NCI-H1694 (cell line): ENCODE measurements around the gene S100A8.

Experiments
- DNase-seq: peaks from one replicate; lab custom pipeline; 2025; lab: John Stamatoyannopoulos, UW

The S100A8 gene

DNA sequence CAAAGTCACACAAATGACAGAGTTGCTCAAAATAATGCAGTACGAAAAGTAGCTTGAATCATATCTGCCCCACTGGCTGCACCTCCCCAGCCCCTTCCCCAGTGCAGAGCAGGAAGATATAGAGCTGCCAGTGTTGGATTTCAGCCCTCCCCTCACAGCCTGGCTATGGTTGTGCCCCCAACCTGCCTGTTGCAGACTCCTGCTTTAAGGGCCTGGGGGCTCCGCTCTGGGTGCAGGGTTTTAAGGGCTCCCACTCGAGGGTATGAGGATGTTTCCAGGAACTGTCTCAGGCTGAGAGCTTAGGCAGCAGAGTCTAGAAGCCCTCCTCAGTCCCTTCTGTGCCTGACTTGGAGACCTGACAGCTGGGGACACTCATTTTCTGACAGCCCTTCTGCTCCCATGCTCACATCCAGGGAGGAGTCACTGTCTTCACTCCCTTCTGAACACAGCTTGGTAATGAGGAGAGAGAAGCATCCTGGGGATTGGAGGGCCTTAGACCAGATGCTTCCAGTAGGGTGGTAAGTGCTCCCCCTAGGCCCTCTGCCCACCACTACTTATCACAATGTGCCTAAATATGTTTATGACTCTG is 28.6 kb downstream of the S100A8 start:
- peak; percentile 83 for DNase-seq

DNA sequence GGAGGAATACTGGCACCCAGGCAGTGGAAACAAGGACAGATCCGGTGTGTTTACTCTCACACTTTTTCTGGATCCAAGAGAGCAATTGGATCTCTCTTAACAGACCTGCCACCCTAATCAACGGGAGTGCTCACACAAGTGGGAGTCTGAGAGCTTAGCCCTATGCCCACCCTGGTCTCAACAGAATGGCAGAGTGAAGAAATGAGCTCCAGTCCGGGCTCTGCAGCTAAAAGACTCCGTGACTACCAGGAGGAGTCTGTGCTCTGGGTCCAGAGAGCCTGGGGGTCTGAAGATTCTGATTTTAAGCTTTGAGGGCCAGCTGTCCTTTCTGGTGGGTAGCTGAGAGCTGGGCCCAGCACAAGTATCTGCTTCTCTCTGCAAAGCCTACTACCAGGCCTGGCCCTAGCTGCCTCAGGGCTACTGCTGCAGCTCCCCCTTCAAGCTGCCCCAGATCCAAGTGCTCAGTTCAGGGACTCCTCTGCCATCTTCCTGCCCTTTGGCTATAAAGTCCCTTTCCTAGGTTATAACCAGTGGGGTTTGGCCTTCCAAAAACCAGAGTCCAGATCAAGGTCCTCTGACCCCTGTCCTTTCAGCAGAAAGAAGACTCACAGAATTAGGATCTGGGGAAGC is 29.3 kb downstream of the S100A8 start:
- no peak for DNase-seq

DNA sequence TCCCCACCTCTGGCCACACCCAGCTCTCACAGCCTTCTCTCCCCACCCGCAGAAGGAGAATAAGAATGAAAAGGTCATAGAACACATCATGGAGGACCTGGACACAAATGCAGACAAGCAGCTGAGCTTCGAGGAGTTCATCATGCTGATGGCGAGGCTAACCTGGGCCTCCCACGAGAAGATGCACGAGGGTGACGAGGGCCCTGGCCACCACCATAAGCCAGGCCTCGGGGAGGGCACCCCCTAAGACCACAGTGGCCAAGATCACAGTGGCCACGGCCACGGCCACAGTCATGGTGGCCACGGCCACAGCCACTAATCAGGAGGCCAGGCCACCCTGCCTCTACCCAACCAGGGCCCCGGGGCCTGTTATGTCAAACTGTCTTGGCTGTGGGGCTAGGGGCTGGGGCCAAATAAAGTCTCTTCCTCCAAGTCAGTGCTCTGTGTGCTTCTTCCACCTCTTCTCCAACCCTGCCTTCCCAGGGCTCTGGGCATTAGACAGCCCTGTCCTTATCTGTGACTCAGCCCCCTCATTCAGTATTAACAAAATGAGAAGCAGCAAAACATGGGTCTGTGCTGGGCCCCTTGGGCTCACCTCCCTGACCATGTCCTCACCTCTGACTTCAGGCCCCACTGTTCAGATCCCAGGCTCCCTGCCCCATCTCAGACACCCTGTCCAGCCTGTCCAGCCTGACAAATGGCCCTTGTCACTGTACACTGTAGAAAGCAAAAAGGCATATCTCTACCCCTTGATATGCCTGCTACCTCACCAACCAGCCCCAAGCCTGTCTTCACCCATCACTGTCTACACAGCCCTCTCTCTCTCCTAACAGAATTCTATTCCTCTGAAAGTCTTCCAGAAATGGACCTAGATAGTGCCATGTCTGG is 30.0 kb downstream of the S100A8 start:
- DNase-seq = no peak

DNA sequence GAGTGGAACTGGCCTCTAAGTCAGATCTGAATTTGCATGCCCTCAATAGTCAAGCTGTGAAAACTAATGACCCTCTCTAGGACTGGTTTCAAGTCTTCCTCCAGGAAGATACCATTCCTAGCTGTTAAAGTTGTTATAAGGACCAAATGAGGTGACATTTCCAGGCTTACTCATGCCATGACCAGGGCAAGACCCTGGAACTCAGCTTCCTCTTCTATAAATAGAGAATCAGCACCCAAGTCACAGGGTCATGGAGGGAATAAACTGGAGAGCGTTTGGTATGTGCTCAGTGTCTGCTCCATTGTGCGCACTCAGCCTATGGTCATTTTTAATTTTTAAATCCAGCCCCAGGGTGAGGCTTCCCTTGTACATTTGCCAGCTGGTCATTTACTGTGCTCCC is 30.7 kb downstream of the S100A8 start:
- no peak for DNase-seq

DNA sequence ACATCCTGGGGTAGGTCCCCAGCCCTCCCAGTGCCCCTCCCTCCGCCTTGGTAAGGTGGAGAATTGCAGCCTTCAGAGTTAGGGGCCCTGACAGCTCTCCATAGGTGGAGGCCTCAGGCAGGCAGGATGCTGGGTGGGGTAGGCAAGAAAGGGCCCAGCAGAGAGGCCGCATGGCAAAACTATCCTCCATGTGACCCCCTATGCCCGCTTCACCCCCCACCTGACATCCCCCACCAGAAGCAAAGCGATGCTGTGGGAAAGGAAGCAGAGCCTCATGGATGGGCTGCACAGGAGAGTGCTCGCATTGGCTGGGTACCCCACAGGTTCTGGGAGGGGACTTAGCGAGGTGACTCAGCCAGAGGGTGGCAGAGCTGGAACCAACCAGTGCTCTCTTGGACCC is 31.6 kb downstream of the S100A8 start:
- no peak for DNase-seq

DNA sequence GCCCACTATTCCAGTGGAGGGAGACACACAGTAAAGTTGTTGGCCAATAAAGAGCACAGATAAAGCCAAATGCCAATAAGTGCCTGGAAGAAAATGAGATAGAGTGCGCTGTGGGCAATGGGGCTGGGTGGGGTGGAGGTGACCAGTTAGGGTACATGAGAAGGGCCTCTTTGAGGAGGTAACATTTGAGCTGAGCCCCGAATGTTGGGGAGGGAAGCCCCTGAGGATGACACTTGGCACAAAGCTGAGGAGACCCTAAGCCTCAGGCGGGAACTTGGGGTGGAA is 32.2 kb downstream of the S100A8 start:
- no peak for DNase-seq

DNA sequence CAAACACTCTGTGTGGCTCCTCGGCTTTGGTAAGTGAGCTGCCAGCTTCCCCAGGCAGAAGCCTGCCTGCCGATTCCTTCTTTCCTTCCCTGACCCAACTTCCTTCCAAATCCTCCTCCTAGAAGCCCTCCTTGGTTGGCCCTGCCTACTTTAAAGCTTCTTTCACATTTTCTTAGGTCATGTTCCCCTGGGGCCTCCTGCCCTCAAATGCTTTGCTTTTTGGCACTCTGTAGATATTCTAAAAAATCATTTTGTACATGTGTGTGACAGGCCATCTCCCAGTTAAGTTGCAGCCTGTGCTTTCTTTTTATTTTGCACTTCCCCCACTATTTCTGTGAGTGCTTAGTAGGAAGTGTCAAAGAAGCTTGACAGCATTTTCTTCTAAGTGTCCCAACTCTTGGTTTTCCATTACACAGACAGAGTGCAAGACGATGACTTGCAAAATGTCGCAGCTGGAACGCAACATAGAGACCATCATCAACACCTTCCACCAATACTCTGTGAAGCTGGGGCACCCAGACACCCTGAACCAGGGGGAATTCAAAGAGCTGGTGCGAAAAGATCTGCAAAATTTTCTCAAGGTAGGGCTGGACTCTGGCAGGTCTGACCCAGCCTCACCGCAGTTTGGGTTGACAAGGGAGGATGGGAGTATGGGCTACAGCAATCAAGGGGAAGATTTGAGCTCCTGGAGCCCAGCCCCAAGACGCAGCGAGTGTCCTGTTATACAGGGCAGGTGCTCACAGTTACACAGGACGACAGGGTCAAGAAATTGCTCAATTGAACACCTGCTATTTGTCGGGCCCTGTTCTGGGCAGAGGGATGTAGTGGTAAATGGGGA is 32.8 kb downstream of the S100A8 start, which contains the start of gene S100A9:
TSS of gene S100A9 (plus strand) at position 2 of the 838 bp plus-strand sequence. CDS start at position 432, 430 bp downstream.
- DNase-seq = no peak

DNA sequence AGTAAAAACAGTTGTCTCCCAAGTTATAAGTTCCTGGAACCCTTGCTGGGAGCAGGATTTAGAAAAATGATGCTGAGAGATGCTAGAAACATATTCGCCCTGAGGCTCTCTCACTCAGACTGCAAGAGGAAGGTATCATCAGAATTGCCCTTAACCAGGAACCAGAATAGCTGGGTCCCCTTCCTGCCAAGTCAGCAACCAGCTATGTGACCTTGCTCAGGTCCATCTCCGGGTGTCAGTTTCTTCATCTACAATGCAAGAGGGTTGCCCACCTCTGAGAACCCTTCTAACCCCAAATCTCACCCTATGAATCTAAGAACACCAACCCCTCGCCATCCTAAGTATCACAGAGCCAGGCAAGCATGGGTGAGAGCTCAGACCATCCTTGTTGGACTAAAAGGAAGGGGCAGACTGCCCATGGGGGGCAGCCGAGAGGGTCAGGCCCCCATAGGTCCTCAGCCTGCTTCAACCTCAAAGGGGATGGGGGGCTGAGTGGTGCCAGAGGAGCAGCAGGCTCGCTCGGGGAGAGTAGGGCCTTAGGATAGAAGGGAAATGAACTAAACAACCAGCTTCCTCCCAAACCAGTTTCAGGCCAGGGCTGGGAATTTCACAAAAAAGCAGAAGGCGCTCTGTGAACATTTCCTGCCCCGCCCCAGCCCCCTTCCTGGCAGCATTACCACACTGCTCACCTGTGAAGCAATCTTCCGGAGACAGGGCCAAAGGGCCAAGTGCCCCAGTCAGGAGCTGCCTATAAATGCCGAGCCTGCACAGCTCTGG is 33.6 kb downstream of the S100A8 start:
- no peak for DNase-seq

DNA sequence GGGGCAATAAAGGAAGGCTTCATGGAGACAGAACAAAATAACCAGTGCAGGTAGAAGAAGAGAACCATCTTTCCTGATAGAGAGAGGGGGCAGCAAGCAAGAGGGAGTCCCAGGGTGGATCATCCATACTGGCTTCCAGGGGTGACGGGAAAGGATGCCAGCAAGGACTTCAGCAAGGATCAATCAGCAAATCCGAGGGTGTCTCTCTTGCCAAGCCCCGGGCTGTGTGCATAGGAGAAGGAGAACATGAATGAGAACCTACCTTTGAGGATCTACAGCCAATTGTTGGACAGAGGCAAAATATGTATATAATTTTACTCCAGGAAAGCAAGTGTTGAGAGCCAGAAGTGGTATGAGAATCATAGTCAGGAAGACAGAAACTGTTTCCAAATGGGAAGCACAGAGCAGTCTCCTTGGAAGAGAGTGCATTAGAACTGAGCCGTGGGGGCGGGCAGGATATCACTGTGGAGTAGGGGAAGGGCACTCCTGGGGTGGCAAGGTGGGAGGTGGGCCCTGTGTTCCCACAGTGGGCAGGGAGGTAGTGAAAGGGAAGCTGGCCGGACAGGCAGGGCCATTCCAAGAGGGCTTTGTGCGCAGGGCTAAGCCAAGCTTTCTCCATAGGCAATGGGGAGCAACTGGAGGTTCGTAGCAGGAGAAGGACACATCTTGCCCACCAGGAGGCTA is 34.3 kb downstream of the S100A8 start:
- no peak for DNase-seq

DNA sequence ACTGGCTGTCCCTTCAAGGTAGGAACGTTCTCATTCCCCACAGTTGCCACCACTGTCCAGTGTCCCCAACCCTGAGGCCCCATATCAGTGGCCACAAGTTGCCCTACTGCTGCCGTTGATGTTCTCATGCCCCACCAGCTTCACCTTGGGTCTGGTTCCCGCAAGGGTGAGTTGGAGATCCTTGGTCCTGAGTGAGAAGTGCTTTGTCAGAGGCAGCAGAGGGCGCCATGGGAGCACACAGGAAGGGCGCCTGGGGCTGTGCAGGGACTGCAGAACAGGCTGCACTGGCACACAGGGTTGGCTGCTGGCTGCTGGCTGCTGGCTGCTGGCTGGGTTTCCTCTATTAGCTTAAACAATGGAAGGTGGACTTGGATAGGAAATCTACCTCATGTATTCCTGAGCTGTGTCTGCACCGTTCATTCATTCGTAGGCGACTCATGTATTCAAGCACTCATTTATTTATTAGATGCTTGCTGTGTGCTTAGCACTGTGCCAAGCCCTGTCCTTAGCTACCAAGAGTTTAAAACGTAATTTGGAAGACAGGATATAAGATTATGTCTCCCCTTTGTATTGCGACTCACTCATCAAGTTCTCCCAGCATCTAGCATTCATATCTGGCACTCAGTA is 35.3 kb downstream of the S100A8 start:
- peak; percentile 82 for DNase-seq

DNA sequence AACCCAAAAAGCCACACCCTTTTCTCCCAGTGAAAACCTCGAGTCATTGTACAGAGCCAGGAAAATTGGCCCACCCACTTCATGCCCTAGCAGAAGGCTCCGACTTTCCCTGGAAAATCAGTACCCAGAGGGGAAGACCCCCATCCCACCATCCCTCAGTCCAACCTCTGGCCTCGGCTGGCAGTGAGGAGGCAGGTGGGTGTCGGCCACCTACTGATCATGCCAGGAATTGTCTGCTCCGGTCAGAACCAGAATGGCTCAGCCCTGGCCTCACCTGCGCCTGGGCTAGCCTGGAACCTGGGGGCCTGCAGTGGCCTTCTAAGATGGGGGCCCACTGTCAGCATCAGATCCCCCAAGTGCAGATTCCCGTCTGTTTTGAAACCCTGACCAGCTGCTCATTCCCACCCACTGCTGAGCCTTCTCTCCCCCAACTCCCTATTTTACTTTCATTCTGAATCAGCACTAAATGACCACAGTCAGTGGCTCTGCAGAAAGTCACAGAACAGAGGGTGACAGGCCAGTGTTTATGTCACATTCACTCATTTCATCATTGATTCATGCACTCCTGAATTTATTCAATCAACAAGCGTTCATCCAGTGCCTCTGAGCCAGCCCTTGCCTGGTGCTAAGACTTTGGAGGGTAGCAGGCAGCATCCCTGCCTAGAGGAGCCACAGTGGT is 36.2 kb downstream of the S100A8 start:
- DNase-seq = no peak

DNA sequence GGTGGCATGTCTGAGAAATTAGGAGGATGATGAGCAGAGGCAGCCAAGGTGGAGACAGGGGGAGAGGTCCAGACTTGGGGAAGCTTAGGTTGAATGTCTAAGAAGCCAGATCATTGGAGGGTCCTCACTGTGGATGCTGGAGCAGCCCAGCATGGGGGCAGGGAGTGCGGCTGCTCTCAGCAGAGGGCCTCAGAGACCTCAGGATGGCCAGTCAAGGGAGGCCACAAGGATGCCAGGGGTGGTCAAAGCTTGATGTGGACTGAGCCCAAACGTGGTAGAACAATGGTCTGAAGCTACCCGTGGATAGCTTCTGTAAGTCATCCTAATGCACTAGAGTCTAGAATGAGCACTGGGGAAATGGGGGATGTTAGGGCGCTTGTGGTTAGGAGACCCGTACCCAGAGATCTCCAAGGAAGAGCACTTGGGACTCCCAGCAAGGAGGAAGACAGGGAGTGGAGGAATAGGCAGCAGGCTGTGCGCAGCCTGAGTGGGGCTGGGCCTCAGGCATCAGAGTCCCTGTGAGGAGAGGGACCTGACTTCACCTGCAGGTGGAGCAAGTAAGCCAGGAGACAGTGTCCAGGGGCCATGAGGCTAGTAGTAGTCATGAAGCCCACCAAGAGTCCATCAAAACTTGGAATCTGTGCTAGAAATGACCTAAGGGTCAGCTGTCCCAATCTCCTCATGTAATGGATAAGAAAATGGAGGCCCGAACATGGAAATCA is 37.5 kb downstream of the S100A8 start:
- peak; percentile 43 for DNase-seq

DNA sequence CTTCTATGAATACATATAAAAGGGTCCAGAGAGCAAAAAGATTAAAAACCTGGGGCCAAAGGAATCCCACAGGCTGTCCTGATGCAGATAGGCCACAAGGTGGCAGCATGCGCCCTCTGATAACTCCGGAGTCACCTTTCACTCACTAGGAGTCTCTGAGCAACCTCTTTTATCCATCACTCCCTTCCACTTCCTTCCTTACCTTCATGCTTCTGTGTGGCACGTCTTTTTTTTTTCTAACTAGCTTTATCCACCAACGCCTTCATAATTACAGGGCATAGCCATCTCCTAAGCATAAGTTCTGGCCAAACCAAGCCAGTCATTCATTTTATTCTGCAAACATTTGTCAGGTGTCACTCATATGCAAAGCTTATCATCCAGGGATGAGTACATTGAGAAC is 38.4 kb downstream of the S100A8 start:
- DNase-seq = peak; percentile 94

DNA sequence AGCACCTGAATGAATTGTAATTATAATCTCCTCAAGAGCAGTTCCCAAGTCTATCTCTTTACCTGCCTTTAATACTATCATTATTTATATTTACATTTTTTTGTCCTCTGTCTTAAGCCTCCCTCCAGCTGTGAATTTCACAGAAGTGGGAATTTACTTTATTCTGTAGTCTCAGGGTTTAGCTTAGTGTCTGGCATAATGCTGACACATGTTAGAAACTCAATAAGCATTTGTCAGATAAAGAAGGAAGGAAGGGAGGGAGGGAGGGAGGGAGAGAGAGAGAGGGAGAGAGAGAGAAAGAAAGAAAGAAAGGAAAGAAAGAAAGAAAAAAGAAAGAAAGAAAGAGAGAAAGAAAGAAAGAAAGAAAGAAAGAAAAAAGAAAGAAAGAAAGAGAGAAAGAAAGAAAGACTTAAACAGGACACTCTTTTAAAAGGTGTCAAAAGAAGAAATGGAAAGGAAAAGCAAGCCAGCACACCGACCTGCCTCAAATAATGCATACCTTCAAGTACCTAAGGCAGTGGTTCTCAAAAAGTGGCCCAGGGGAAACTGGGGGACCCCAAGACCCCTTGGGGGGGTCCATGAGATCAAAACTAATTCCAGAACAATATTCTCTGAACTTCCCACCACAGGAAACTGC is 40.4 kb downstream of the S100A8 start:
- DNase-seq = no peak

DNA sequence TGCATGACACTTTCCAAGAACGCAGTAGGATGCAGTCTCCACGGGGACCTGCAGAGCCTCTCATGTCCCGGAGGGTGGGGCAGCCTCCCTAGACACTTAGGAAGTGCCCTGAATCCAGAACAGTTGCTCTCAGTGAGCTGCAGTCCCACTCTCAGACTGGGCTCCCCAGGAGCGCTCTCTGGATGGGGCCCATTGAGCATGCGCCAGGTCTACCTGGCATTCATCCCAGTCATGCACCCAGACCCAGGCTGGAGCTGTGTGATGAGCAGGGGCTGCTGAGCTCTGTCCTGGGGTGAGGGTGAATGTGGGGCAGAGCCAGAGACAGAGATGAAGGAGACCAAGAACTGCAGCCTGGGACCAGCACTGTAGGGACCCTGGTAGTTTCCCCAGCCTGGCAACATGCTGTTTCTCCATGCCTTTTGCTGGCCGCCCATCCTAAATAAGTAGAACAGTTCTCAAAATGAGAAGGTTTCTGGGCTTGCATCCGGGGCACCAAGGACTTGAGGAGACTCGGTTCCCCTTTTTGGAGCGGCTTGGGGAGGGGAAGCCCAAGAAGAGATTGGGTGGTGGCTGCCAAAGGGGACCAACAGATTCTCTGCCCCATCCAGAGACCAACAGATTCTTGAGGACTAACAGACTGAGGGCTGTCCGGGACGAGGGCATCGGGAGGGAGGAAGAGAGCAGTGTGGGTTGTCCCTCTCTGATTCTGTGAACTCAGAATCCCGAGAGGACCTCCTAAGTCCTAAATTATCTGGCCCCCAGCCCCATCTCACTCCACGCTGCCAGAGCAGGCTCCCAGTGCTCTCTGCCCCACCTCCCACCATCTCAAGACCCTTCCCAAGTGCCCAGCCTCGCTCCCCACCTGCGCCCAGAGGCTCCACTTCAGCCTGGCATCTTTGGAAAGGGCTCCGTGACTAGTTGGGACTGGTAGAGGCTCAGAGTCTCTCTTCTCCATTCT is 41.2 kb downstream of the S100A8 start:
- DNase-seq = no peak

DNA sequence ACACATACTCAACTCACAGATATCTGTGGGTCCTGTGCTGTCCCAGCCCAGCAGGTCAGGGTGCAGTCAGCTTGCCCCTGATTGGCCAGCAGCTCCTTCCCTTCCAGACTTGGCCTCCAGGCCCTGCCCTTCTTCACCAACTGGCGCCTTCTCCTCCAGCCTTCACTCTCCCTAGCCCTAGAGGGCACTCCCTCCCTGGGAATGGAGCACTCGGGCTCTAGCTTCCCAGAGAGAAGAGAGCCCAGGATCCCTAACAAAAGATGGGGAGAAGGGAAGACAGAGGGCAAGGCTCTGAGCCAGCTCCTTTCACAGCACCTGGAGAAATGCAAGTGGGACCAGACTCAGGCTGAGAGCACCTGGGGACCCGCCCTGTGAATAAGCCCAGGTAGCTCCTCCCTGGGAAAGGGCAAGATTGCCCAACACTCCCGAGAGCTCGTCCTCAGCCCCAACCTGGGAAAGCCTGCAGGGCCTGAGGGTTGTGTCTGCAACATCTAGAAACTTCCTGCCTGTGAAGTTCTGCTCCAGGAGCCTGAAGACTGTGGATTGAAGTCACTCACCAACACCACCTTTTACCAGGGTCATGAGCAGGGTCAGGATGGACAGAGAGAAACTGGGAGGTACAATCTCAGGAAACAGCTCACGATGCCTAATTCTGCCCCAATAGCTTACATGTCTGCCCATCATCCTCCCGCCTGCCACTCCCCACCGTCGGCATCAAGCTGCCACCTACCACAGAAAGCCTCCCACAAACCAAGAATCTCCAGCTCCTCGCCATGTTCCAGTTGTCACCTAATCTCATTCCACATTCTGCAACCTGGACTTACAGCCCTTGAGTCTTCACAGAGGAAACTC is 42.1 kb downstream of the S100A8 start, which contains the start of gene PGLYRP4:
TSS of gene PGLYRP4 (minus strand) at position 331 of the 852 bp plus-strand sequence. CDS start 909 bp downstream, outside the sequence.
- DNase-seq = no peak
